AG09319 (cell line): ENCODE measurements around the gene ICE2.
A peak's percentile ranks its signal among the peaks of the same experiment; 100 is the strongest.

Experiments used
- DNase-seq: peaks from one replicate; pipeline ENCODE4 v3.0.0-alpha.2; 2010; ENCODE audit warnings: low read depth; ENCODE audit errors: extremely low read depth
- CTCF ChIP-seq: IDR thresholded peaks from 2 replicates; pipeline ENCODE4 v1.5.1; 2011; ENCODE audit warnings: low read depth, mild to moderate bottlenecking, inconsistent platforms, low read length, moderate library complexity

ICE2 gene

DNA sequence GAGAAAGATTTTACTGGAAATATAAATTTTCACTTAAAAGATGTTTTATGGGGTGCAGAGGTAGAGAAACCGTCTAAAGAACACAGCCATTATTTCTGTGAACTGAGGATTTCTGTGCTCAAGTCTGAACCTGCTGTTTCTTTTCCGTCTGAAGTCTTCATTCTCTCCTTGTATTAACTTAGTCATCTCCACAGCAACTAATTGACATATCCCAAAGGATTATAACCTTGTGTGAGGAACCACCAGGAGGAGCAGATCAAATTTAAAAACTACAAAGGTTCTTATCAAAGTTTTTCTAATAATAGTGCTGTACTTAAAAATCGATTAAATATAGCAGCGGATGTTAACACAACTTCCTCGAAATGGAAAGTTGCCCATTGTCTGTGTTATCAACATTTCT, 31.1 kb upstream of the ICE2 start:
- TF ChIP-seq CTCF = no peak
- no peak for DNase-seq

- DNase-seq = no peak
- TF ChIP-seq CTCF = no peak
Measured at GRCh38 chr15:60509470-60509869, 30.5 kb upstream of the ICE2 start.

- DNase-seq = no peak
- TF ChIP-seq CTCF = no peak
Measured at GRCh38 chr15:60508442-60508841, 29.5 kb upstream of the ICE2 start.

DNA sequence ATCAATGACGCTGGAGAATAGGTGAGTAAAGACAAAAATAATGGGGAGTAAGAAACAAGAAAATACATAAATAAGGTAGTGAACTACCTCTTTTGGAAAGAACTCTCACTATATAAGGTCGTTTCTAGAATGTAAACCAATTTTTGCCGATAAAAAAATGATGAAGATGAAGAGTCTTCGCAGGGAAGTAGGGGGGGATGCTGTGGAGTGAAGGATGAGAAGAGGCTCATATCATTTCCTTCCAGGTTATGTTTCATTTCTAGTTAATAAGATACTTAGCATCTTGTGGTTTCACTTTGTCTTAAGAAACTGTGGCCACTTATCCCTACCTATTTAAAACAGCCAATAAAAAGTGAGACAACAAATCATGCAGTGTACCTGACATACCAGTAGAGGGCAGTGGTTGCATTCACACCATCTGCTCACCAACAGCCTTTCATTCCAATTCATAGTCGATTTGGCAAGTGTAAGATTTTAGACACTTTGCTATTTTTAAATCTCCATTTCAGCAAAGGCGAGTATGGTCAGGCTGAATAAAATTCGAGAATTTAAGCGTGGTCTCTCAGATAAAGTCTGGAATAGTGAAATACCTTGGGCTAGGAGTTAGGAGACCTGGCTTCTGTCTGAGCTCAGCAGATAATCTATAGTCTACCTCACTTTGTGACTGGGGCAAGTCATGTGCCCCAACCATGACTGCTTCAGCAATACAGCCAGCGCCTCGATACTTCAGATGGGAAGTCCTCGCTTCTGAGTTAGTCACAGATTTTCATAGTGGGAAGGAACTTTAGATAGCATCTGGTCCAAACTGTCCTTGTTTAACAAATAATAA, 28.9 kb upstream of the ICE2 start:
- peak; percentile 96 for TF ChIP-seq CTCF
- DNase-seq = peak; percentile 37

DNA sequence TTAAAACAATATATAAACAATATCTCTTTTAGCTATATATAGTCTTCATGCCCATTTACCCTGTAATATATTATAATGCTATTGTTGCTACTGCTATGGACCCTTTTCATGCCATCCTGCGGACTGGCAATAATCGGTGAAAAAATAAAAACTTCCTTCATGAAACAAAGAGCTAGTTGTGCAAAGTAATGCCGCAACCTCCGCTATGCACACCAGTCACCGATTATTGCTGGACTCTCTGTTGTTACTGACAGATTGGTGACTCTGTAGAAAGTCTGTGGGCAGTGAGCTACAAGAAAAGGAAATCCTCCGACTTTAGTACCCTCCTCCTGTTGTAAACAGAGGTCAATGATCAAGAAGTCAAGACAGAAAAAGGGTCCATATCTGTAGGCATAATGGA, 17.9 kb upstream of the ICE2 start:
- no peak for DNase-seq
- no peak for TF ChIP-seq CTCF

DNA sequence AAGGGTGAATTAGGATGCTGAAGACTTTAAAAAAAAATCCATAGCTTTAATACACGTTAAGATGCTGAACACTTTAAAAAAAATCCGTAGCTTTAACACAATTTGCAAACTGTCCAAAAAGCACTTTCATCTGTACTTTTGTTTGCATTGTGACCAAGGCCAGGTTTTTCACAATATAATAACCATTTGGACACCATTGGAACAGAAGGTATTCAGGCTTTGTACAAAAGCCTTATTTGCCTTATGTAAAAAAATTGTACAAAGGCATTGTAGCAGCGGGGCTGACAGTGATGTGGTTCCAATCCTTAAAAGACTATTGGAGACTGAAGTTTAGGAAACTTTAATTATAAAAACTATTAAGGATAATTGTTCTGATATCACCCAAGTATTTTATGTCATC, 15.2 kb upstream of the ICE2 start:
- no peak for DNase-seq
- no peak for TF ChIP-seq CTCF

- no peak for DNase-seq
- no peak for TF ChIP-seq CTCF
Measured at GRCh38 chr15:60493166-60493565, 14.2 kb upstream of the ICE2 start.
